ENCODE data around the gene TECPR2. TPM values are rescaled to one million over a fixed set of nuclear protein-coding genes. Genes with fewer than 3 reads are reported as not detected.

Gene TECPR2
- total RNA-seq (37.4 and 53.6 TPM in 2 replicates), polyA plus RNA-seq (9.2 and 15.9 TPM in 2 replicates)

- Histone ChIP-seq H3K4me1 (ENCODE audit: low read depth) (peaks cover 5% of the 10 kb centered on the region), H3K9me3 (ENCODE audit: low read depth) (no peaks in the 10 kb centered on the region), H3K36me3 (peaks cover 3% of the 10 kb centered on the region), H3K27ac (peak within 1 kb of the TSS; percentile 76), H3K27me3 (no peaks in the 10 kb centered on the region), H3K4me3 (peak within 1 kb of the TSS; percentile 63)
- no peak for TF ChIP-seq CTCF (IDR thresholded peaks at IDR 0.05; ENCODE audit: low read depth, low read length)
- DNase-seq (ENCODE audit: low read depth in 1 of 2, low spot score in 1 of 2): peak; percentile 97 to 99
Measured at GRCh38 chr14:102362545-102363181, at the start of gene TECPR2, which contains the start of gene CINP. Gene TECPR2 (plus strand): TSS chr14:102362941. CDS start chr14:102376722, 13,781 bp downstream. Gene CINP (minus strand): TSS chr14:102362890. CDS start chr14:102362851, 39 bp downstream.

- Histone ChIP-seq H3K4me1 (ENCODE audit: low read depth) (peaks cover 8% of the 10 kb centered on the region), H3K9me3 (ENCODE audit: low read depth) (no peaks in the 10 kb centered on the region), H3K36me3 (no peaks in the 10 kb centered on the region), H3K4me3 (peak overlapping the region; percentile 33), H3K27me3 (no peaks in the 10 kb centered on the region), H3K27ac (no peak overlapping the region)
- peak; percentile 88 to 89 for DNase-seq (ENCODE audit: low read depth in 1 of 2, low spot score in 1 of 2)
- TF ChIP-seq CTCF (IDR thresholded peaks at IDR 0.05; ENCODE audit: low read depth, low read length): peak; percentile 83
Measured at GRCh38 chr14:102314242-102315011, 48.3 kb upstream of the TECPR2 start.

- Histone ChIP-seq H3K27me3 (no peaks in the 10 kb centered on the region), H3K27ac (no peak overlapping the region), H3K4me1 (ENCODE audit: low read depth) (peaks cover 8% of the 10 kb centered on the region), H3K4me3 (no peak overlapping the region), H3K36me3 (no peaks in the 10 kb centered on the region), H3K9me3 (ENCODE audit: low read depth) (no peaks in the 10 kb centered on the region)
- no peak for DNase-seq (ENCODE audit: low read depth in 1 of 2, low spot score in 1 of 2)
- no peak for TF ChIP-seq CTCF (IDR thresholded peaks at IDR 0.05; ENCODE audit: low read depth, low read length)
Measured at GRCh38 chr14:102315121-102315520, 47.6 kb upstream of the TECPR2 start.

- peak; percentile 63 to 83 for DNase-seq (ENCODE audit: low read depth in 1 of 2, low spot score in 1 of 2)
- peak overlapping the region; percentile 61 for H3K27ac ChIP-seq
- TF ChIP-seq CTCF (IDR thresholded peaks at IDR 0.05; ENCODE audit: low read depth, low read length): no peak
- peaks cover 8% of the 10 kb centered on the region for H3K4me1 ChIP-seq (ENCODE audit: low read depth)
- H3K36me3 ChIP-seq: no peaks in the 10 kb centered on the region
- peak overlapping the region; percentile 71 for H3K4me3 ChIP-seq
- no peaks in the 10 kb centered on the region for H3K9me3 ChIP-seq (ENCODE audit: low read depth)
- H3K27me3 ChIP-seq: no peaks in the 10 kb centered on the region
Measured at GRCh38 chr14:102316338-102316742, 46.4 kb upstream of the TECPR2 start.

GRCh38 chr14:102316743-102317563, 45.8 kb upstream of the TECPR2 start:
- no peaks in the 10 kb centered on the region for H3K9me3 ChIP-seq (ENCODE audit: low read depth)
- no peaks in the 10 kb centered on the region for H3K36me3 ChIP-seq
- peaks cover 8% of the 10 kb centered on the region for H3K4me1 ChIP-seq (ENCODE audit: low read depth)
- peak; percentile 79 for TF ChIP-seq CTCF (IDR thresholded peaks at IDR 0.05; ENCODE audit: low read depth, low read length)
- no peaks in the 10 kb centered on the region for H3K27me3 ChIP-seq
- peak overlapping the region; percentile 93 for H3K27ac ChIP-seq
- peak overlapping the region; percentile 71 for H3K4me3 ChIP-seq
- DNase-seq (ENCODE audit: low read depth in 1 of 2, low spot score in 1 of 2): peak; percentile 90 to 94

All from cardiac muscle cell (in vitro differentiated cells and primary cell).